ENCODE data around the gene RNF135. TPM values are rescaled to one million over a fixed set of nuclear protein-coding genes. Genes with fewer than 3 reads are reported as not detected.
"Not testable (repeated sequence)": the region's sequence is repeated elsewhere in the genome, so short reads cannot be mapped to it uniquely, and the experiment has no call there.

RNF135 gene
- polyA plus RNA-seq, 2 of the 4 experiments (the other 2 are of a cell fraction): 25.8 to 35.0 TPM

GRCh38 chr17:30958187-30958586 is 12.7 kb upstream of the RNF135 start:
- CTCF ChIA-PET: interaction anchor here (0.5 to 2.2 kb wide), 4 partner anchors 10 to 1634 kb away, joined by 3 to 5 read pairs (median 4); partner anchors contain the start of gene RNF135
- Histone ChIP-seq H3K27ac (no peak overlapping the region), H3K4me1 (peaks cover 17% of the 10 kb centered on the region), H3K4me3 (no peak overlapping the region), H3K4me2 (no peak overlapping the region), H3K9me3 (no peaks in the 10 kb centered on the region)
- POLR2A ChIA-PET: no interaction called here
- DNase-seq (ENCODE audit: low read depth in 1 of 2, low spot score in 1 of 2) (no peak), FAIRE-seq (no peak), ATAC-seq (no peak)
- 75% methylated on average over 7 of the region's 7 CpGs for WGBS (ENCODE audit: missing lambda C conversion rate)
- TF ChIP-seq ESRRA (IDR thresholded peaks at IDR 0.05; ENCODE audit: borderline replicate concordance, low read length): no peak
- TF ChIP-seq CEBPB (IDR thresholded peaks at IDR 0.05): 0 out of 4 replicates have a peak, but pooled peaks of 1 of the 2 experiments have one; percentile 40

- CTCF ChIA-PET: interaction anchor here (0.9 to 1.6 kb wide), 3 partner anchors 8 to 255 kb away, joined by 3 to 6 read pairs (median 3); partner anchors contain the start of gene NF1
Measured at GRCh38 chr17:30961209-30962188, 9.3 kb upstream of the RNF135 start.

GRCh38 chr17:30964312-30964711 is 6.5 kb upstream of the RNF135 start:
- H3K9me3 ChIP-seq; ATAC-seq; H3K4me3 ChIP-seq; H3K27ac ChIP-seq; POLR2A ChIA-PET; FAIRE-seq; CTCF ChIA-PET; H3K4me2 ChIP-seq; DNase-seq (ENCODE audit: low read depth in 1 of 2, low spot score in 1 of 2): not testable (repeated sequence)
- H3K4me1 ChIP-seq: peaks cover 26% of the 10 kb centered on the region
- 94% methylated on average over 8 of the region's 8 CpGs for WGBS (ENCODE audit: missing lambda C conversion rate)

More at GRCh38 chr17:30961209-30962188, 9.3 kb upstream of the RNF135 start:
- ATAC-seq (peak; percentile 63 to 79; a peak in 4 of 6 replicates), FAIRE-seq (no peak), DNase-seq (ENCODE audit: low read depth in 1 of 2, low spot score in 1 of 2) (peak in 1 of 2 experiments; percentile 55)
- POLR2A ChIA-PET: interaction anchor here (1.2 kb wide), 1 partner anchor 10 kb away, joined by 8 read pairs; the partner anchor contains the start of gene RNF135
- peak overlapping the region; percentile 24; the same call in 1 of the 3 replicates for H3K4me2 ChIP-seq
- H3K27ac ChIP-seq: peak overlapping the region; percentile 28 to 75
- WGBS (ENCODE audit: missing lambda C conversion rate): 82% methylated on average over 9 of the region's 9 CpGs
- no peak overlapping the region for H3K4me3 ChIP-seq
- no peaks in the 10 kb centered on the region for H3K9me3 ChIP-seq
- 0 out of 2 replicates have a peak, but pooled peaks have one; percentile 19 for TF ChIP-seq NFE2L2 (conservative IDR thresholded peaks at IDR 0.05; ENCODE audit: low read length)
- TF ChIP-seq FOSL2 (IDR thresholded peaks at IDR 0.05): no peak
- no peak for TF ChIP-seq FOSL2 (CRISPR knock-in tag; IDR thresholded peaks at IDR 0.05)
- peak; percentile 89 for TF ChIP-seq MAFK (IDR thresholded peaks at IDR 0.05; ENCODE audit: partially characterized antibody)
- no peak for TF ChIP-seq PHF8 (IDR thresholded peaks at IDR 0.05; ENCODE audit: borderline replicate concordance, low read depth)
- no peak for TF ChIP-seq ZFP36 (IDR thresholded peaks at IDR 0.05; ENCODE audit: borderline replicate concordance, partially characterized antibody)
- peaks cover 17% of the 10 kb centered on the region for H3K4me1 ChIP-seq

GRCh38 chr17:30964876-30965275 is 6.0 kb upstream of the RNF135 start:
- WGBS (ENCODE audit: missing lambda C conversion rate): 67% methylated on average over 5 of the region's 5 CpGs
- ChIA-PET CTCF (interaction anchor here (0.6 kb wide), 1 partner anchor 126 kb away, joined by 3 read pairs; no protein-coding TSS in a partner anchor), POLR2A (no interaction called here)
- ATAC-seq (no peak), FAIRE-seq (no peak), DNase-seq (ENCODE audit: low read depth in 1 of 2, low spot score in 1 of 2) (no peak)
- Histone ChIP-seq H3K27ac (no peak overlapping the region), H3K4me2 (no peak overlapping the region), H3K4me1 (peaks cover 26% of the 10 kb centered on the region), H3K4me3 (no peak overlapping the region), H3K9me3 (no peaks in the 10 kb centered on the region)
- TF ChIP-seq RAD21 (conservative IDR thresholded peaks at IDR 0.05 in 1 of 2, IDR thresholded peaks at IDR 0.05 in 1 of 2) (no peak), FOSL2 (IDR thresholded peaks at IDR 0.05) (no peak), FOSL2 (CRISPR knock-in tag; IDR thresholded peaks at IDR 0.05) (peak; percentile 56)

GRCh38 chr17:30965686-30966085 is 5.2 kb upstream of the RNF135 start:
- Histone ChIP-seq H3K4me2 (no peak overlapping the region), H3K27ac (no peak overlapping the region), H3K4me1 (peaks cover 26% of the 10 kb centered on the region), H3K4me3 (no peak overlapping the region), H3K9me3 (no peaks in the 10 kb centered on the region)
- no peak for FAIRE-seq
- ChIA-PET POLR2A (no interaction called here), CTCF (interaction anchor here (0.6 kb wide), 1 partner anchor 127 kb away, joined by 3 read pairs; no protein-coding TSS in a partner anchor)
- 78% methylated on average over 3 of the region's 3 CpGs for WGBS (ENCODE audit: missing lambda C conversion rate)
- DNase-seq (ENCODE audit: low read depth in 1 of 2, low spot score in 1 of 2): no peak
- TF ChIP-seq RAD21 (conservative IDR thresholded peaks at IDR 0.05 in 1 of 2, IDR thresholded peaks at IDR 0.05 in 1 of 2) (no peak), CBX8 (IDR thresholded peaks at IDR 0.05) (no peak), KDM5A (IDR thresholded peaks at IDR 0.05) (no peak), JUNB (IDR thresholded peaks at IDR 0.05) (no peak), JUN (IDR thresholded peaks at IDR 0.05) (no peak), TP53 (CRISPR knock-in tag; IDR thresholded peaks at IDR 0.05) (no peak), ZSCAN20 (CRISPR knock-in tag; IDR thresholded peaks at IDR 0.05) (no peak), RNF2 (IDR thresholded peaks at IDR 0.05; ENCODE audit: borderline replicate concordance, low read depth) (no peak), KDM1A (IDR thresholded peaks at IDR 0.05; ENCODE audit: low read depth) (no peak), NR3C1 (IDR thresholded peaks at IDR 0.05) (no peak)
- no peak for ATAC-seq

GRCh38 chr17:30967911-30968310 is 2.9 kb upstream of the RNF135 start:
- peak overlapping the region; percentile 69 for H3K4me2 ChIP-seq
- ChIA-PET CTCF (interaction anchor here (0.9 to 1.4 kb wide), 2 partner anchors 9 to 13 kb away, joined by 3 to 5 read pairs; no protein-coding TSS in a partner anchor), POLR2A (interaction anchor here (0.6 to 0.7 kb wide), 3 partner anchors 33 to 367 kb away, joined by 3 read pairs; no protein-coding TSS in a partner anchor)
- FAIRE-seq; H3K4me1 ChIP-seq; H3K9me3 ChIP-seq; ATAC-seq; DNase-seq (ENCODE audit: low read depth in 1 of 2, low spot score in 1 of 2): not testable (repeated sequence)
- H3K4me3 ChIP-seq: peak overlapping the region; percentile 33; the same call in 2 of the 3 replicates
- peak overlapping the region; percentile 74 to 91 for H3K27ac ChIP-seq
- 80% methylated on average over 13 of the region's 13 CpGs for WGBS (ENCODE audit: missing lambda C conversion rate)

All from A549 (cell line).